Ishikawa (cell line): ENCODE results near the gene PRR11.

ENCODE experiments used
- FOXM1 ChIP-seq: IDR thresholded peaks from 2 replicates; pipeline ENCODE4 v1.6.1; 2012; ENCODE audit warnings: low read depth, borderline replicate concordance
- RAD21 ChIP-seq: IDR thresholded peaks from 2 replicates; pipeline ENCODE4 v1.6.1; 2012; ENCODE audit warnings: low read depth

DNA sequence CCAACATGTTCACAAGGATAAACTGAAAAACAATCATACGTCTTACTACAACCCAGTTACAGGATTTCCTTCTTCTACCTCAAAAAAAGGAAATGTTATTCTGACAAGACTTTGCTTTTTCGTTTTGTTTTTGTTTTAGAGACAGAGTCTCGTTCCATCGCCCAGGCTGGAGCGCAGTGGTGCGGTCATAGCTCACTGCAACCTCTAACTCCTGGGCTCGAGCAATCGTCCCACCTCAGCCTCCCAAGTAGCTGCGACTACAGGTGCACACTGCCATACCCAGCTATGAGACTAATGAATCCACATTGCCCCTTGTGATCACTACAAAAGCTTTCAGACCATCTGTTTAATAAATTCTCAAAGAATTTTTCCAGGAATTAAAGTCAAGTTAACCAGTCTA, 40.1 kb upstream of the PRR11 start:
- TF ChIP-seq RAD21 (no peak), FOXM1 (no peak)
